Measurements from ENCODE around the gene TAMM41. TPM values are rescaled to one million over a fixed set of nuclear protein-coding genes. Genes with fewer than 3 reads are reported as not detected.

Gene TAMM41
- total RNA-seq, 2 donors from 2014 or later: 10.9 to 20.8 TPM

GRCh38 chr3:11814663-11815062, 32.0 kb downstream of the TAMM41 start:
- H3K36me3 ChIP-seq (replicated peaks in 1 of 2; ENCODE audit: insufficient read depth in 1 of 2, low read depth in 2 of 2): no peaks in the 10 kb centered on the region

GRCh38 chr3:11810276-11810675, 36.4 kb downstream of the TAMM41 start:
- no peak overlapping the region for H3K27ac ChIP-seq
- TF ChIP-seq POLR2A (IDR thresholded peaks at IDR 0.05) (no peak), CTCF (IDR thresholded peaks at IDR 0.05) (no peak)
- ATAC-seq: no peak
- peaks cover 5 to 15% of the 10 kb centered on the region in 2 donors for H3K36me3 ChIP-seq (replicated peaks in 1 of 2; ENCODE audit: insufficient read depth in 1 of 2, low read depth in 2 of 2)
- no peaks in the 10 kb centered on the region for H3K4me1 ChIP-seq
- DNase-seq: no peak
- intact Hi-C loops (cut with DNase I): no loop called here
- 62% methylated on average over 3 of the region's 3 CpGs for WGBS, 2 donors
- H3K27me3 ChIP-seq: no peaks in the 10 kb centered on the region
- H3K4me3 ChIP-seq: no peak overlapping the region
- no peaks in the 10 kb centered on the region for H3K9me3 ChIP-seq

More at GRCh38 chr3:11814663-11815062, 32.0 kb downstream of the TAMM41 start:
- WGBS, 2 donors: 84 to 96% methylated on average over 6 of the region's 6 CpGs
- Histone ChIP-seq H3K27ac (no peak overlapping the region), H3K4me1 (no peaks in the 10 kb centered on the region), H3K4me3 (no peak overlapping the region), H3K27me3 (no peaks in the 10 kb centered on the region), H3K9me3 (no peaks in the 10 kb centered on the region)
- ATAC-seq (no peak), DNase-seq (no peak)
- intact Hi-C loops (cut with DNase I): no loop called here
- no peak for TF ChIP-seq CTCF (IDR thresholded peaks at IDR 0.05)
- no peak for TF ChIP-seq POLR2A (IDR thresholded peaks at IDR 0.05)

GRCh38 chr3:11808231-11808630, 38.5 kb downstream of the TAMM41 start:
- Histone ChIP-seq H3K36me3 (replicated peaks in 1 of 2; ENCODE audit: insufficient read depth in 1 of 2, low read depth in 2 of 2) (peaks cover 5 to 15% of the 10 kb centered on the region in 2 donors), H3K27ac (no peak overlapping the region), H3K4me1 (no peaks in the 10 kb centered on the region), H3K9me3 (no peaks in the 10 kb centered on the region), H3K4me3 (no peak overlapping the region), H3K27me3 (no peaks in the 10 kb centered on the region)
- WGBS, 2 donors: 76 to 80% methylated on average over 9 of the region's 9 CpGs
- no peak for DNase-seq
- intact Hi-C loops (cut with DNase I): no loop called here
- TF ChIP-seq CTCF (IDR thresholded peaks at IDR 0.05) (no peak), POLR2A (IDR thresholded peaks at IDR 0.05) (no peak)
- no peak for ATAC-seq

- TF ChIP-seq POLR2A (IDR thresholded peaks at IDR 0.05) (no peak), CTCF (IDR thresholded peaks at IDR 0.05) (no peak)
- Histone ChIP-seq H3K36me3 (replicated peaks in 1 of 2; ENCODE audit: insufficient read depth in 1 of 2, low read depth in 2 of 2) (peaks cover 5 to 15% of the 10 kb centered on the region in 2 donors), H3K27me3 (no peaks in the 10 kb centered on the region), H3K27ac (no peak overlapping the region), H3K4me1 (no peaks in the 10 kb centered on the region), H3K4me3 (no peak overlapping the region), H3K9me3 (no peaks in the 10 kb centered on the region)
- no peak for DNase-seq
- no peak for ATAC-seq
- WGBS, 2 donors: 82 to 94% methylated on average over 5 of the region's 5 CpGs
- intact Hi-C loops (cut with DNase I): no loop called here
These were observed 39.0 kb downstream of the TAMM41 start for GRCh38 chr3:11807686-11808085.

GRCh38 chr3:11805716-11806115, 41.0 kb downstream of the TAMM41 start:
- DNase-seq (no peak), ATAC-seq (no peak)
- intact Hi-C loops (cut with DNase I): no loop called here
- H3K36me3 ChIP-seq (replicated peaks in 1 of 2; ENCODE audit: insufficient read depth in 1 of 2, low read depth in 2 of 2): peaks cover 5 to 15% of the 10 kb centered on the region in 2 donors
- no peak overlapping the region for H3K27ac ChIP-seq
- no peaks in the 10 kb centered on the region for H3K4me1 ChIP-seq
- no peaks in the 10 kb centered on the region for H3K27me3 ChIP-seq
- TF ChIP-seq POLR2A (IDR thresholded peaks at IDR 0.05): no peak
- TF ChIP-seq CTCF (IDR thresholded peaks at IDR 0.05): no peak
- no peak overlapping the region for H3K4me3 ChIP-seq
- no peaks in the 10 kb centered on the region for H3K9me3 ChIP-seq
- 93 to 94% methylated on average over 7 of the region's 7 CpGs for WGBS, 2 donors
